Smooth muscle cell (in vitro differentiated cells): ENCODE data around the gene RADIL. TPM values are rescaled to one million over a fixed set of nuclear protein-coding genes. Genes with fewer than 3 reads are reported as not detected.

Experiments
- DNase-seq: peaks from one replicate; lab custom pipeline; 2025; ENCODE audit not compliant: unreplicated experiment; lab: John Stamatoyannopoulos, UW
- H2AFZ ChIP-seq: fragments of 200-600 bp; sonication (generic); 2 replicates; pipeline ENCODE4 v1.6.0; 2016; ENCODE audit warnings: antibody characterized with exemption, low read depth, mild to moderate bottlenecking
- H3F3A ChIP-seq: fragments of 200-600 bp; sonication (generic); 2 replicates; pipeline ENCODE4 v1.6.0; 2017; ENCODE audit warnings: antibody characterized with exemption, low read depth
- H3K27ac ChIP-seq: fragments of 200-600 bp; sonication (generic); 2 replicates; pipeline ENCODE4 v1.5.1; 2016; ENCODE audit warnings: low read depth, mild to moderate bottlenecking
- H3K27me3 ChIP-seq: fragments of 200-600 bp; sonication (generic); 2 replicates; pipeline ENCODE4 v1.6.1; 2016; ENCODE audit warnings: low read depth, mild to moderate bottlenecking
- H3K36me3 ChIP-seq: fragments of 200-600 bp; sonication (generic); 2 replicates; pipeline ENCODE4 v1.5.1; 2016; ENCODE audit warnings: low read depth
- H3K4me1 ChIP-seq: fragments of 200-600 bp; sonication (generic); 2 replicates; pipeline ENCODE4 v1.5.1; 2016; ENCODE audit warnings: low read depth
- H3K4me2 ChIP-seq: fragments of 200-600 bp; sonication (generic); 2 replicates; pipeline ENCODE4 v1.6.0; 2016; ENCODE audit warnings: mild to moderate bottlenecking
- H3K4me3 ChIP-seq: fragments of 200-600 bp; sonication (generic); 2 replicates; pipeline ENCODE4 v1.5.1; 2016; ENCODE audit warnings: mild to moderate bottlenecking
- H3K79me2 ChIP-seq: fragments of 200-600 bp; sonication (generic); 2 replicates; pipeline ENCODE4 v1.6.0; 2016; ENCODE audit warnings: low read depth, mild to moderate bottlenecking
- H3K9ac ChIP-seq: fragments of 200-600 bp; sonication (generic); 2 replicates; pipeline ENCODE4 v1.6.0; 2016; ENCODE audit warnings: low read depth
- H3K9me3 ChIP-seq: fragments of 200-600 bp; sonication (generic); replicated peaks from 2 replicates; pipeline ENCODE4 v1.5.1; 2016; ENCODE audit warnings: low read depth
- H4K20me1 ChIP-seq: fragments of 200-600 bp; sonication (generic); 2 replicates; pipeline ENCODE4 v1.6.0; 2016; ENCODE audit warnings: low read depth
- WGBS: methylation state at CpG from one replicate; pipeline ENCODE4 v1.1.7; 2016; ENCODE audit warnings: low lambda C conversion rate; 5-methylcytosine and 5-hydroxymethylcytosine counted together
- polyA plus RNA-seq: library from polyadenylated mRNA; unstranded; fragments of >200 nt; fragmentation: Nextera tagmentation; extraction: Ambion mirVana; gene quantifications from 2 replicates; pipeline ENCODE4 v1.2.1, GENCODE V29; 2016
- total RNA-seq: library from RNA; depleted of rRNA; stranded (reverse); fragments of >200 nt; gene quantifications from 2 replicates; pipeline ENCODE4 v1.2.3, GENCODE V29; 2014
- TF ChIP-seq, protein P1 (sequence below): fragments of 200-600 bp; sonication (generic); IDR thresholded peaks from 2 replicates; pipeline ENCODE4 v1.5.1; 2017; ENCODE audit warnings: borderline replicate concordance, mild to moderate bottlenecking, antibody characterized with exemption; ENCODE audit not compliant: insufficient read depth, poor library complexity, severe bottlenecking

Gene RADIL
- total and polyA plus RNA-seq, 2 experiments from 2014 or later = 4.7 to 10.7 TPM

DNA sequence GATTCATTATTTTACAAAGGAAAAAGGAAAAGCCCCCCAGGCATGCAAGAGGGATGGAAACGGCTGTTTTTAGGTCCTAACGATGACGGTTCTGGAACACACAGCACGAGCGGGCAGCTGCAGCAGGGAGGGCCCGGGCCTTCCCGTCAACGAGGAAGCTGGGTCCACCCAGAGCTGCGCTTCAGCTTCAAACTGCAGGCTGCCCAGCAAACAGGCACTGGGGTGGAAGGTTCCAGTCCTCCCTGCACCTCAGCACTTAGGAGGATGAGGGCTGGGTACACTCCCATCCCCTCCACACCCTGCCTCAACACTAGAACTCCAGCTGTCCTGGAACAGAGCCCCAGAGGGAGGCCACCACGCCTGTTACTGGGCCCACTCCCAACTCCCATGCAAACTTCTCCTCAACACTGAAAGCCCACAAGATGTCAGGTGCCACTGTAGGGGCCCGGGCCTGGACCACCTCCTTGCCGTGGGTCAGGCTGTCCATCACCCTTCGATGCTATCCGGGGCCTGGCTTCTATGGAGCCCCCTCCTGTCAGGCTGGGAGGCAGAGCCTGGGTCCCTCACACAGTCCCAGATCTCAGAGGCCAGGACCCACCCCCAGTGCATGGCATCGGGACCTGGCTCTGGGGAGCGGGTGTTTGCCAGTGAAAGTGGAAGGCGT, 54.7 kb downstream of the RADIL start:
- Histone ChIP-seq H3K9ac (no peak overlapping the region), H3K36me3 (no peaks in the 10 kb centered on the region), H3F3A (no peaks in the 10 kb centered on the region), H3K4me3 (no peak overlapping the region), H3K27ac (no peak overlapping the region), H3K79me2 (no peaks in the 10 kb centered on the region), H3K4me2 (no peak overlapping the region), H3K9me3 (no peaks in the 10 kb centered on the region), H4K20me1 (no peaks in the 10 kb centered on the region), H2AFZ (no peak overlapping the region), H3K27me3 (no peaks in the 10 kb centered on the region), H3K4me1 (no peaks in the 10 kb centered on the region)
- WGBS = 92% methylated on average over 17 of the region's 17 CpGs
- no peak for DNase-seq
- TF ChIP-seq, protein P1, sequence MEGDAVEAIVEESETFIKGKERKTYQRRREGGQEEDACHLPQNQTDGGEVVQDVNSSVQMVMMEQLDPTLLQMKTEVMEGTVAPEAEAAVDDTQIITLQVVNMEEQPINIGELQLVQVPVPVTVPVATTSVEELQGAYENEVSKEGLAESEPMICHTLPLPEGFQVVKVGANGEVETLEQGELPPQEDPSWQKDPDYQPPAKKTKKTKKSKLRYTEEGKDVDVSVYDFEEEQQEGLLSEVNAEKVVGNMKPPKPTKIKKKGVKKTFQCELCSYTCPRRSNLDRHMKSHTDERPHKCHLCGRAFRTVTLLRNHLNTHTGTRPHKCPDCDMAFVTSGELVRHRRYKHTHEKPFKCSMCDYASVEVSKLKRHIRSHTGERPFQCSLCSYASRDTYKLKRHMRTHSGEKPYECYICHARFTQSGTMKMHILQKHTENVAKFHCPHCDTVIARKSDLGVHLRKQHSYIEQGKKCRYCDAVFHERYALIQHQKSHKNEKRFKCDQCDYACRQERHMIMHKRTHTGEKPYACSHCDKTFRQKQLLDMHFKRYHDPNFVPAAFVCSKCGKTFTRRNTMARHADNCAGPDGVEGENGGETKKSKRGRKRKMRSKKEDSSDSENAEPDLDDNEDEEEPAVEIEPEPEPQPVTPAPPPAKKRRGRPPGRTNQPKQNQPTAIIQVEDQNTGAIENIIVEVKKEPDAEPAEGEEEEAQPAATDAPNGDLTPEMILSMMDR = no peak

DNA sequence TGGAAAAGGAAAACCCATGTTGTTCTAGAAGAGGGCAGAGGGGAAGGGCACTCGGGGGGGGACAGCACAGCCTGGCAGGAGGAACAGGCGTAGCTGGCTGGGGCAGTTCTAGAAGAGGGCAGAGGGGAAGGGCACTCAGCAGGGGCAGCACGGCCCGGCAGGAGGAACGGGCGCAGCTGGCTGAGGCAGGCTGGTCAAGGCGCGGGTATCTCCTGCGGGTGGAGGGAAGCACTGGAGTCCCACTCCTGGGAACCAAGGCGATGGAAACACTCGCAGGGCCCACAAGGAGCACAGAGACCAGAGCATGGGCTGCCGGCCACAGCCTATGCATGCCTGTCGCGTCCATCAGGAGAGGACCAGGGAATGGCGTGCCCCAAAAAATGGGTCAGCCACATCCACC, 58.4 kb downstream of the RADIL start:
- Histone ChIP-seq H3K79me2 (no peaks in the 10 kb centered on the region), H3K27ac (no peak overlapping the region), H3F3A (no peaks in the 10 kb centered on the region), H3K9me3 (no peaks in the 10 kb centered on the region), H3K27me3 (no peaks in the 10 kb centered on the region), H3K36me3 (no peaks in the 10 kb centered on the region), H4K20me1 (no peaks in the 10 kb centered on the region), H3K4me2 (no peak overlapping the region), H2AFZ (no peak overlapping the region), H3K4me3 (no peak overlapping the region), H3K4me1 (no peaks in the 10 kb centered on the region), H3K9ac (no peak overlapping the region)
- no peak for DNase-seq
- TF ChIP-seq, protein P1 = no peak
- WGBS = over 99% methylated on average over 9 of the region's 15 CpGs

DNA sequence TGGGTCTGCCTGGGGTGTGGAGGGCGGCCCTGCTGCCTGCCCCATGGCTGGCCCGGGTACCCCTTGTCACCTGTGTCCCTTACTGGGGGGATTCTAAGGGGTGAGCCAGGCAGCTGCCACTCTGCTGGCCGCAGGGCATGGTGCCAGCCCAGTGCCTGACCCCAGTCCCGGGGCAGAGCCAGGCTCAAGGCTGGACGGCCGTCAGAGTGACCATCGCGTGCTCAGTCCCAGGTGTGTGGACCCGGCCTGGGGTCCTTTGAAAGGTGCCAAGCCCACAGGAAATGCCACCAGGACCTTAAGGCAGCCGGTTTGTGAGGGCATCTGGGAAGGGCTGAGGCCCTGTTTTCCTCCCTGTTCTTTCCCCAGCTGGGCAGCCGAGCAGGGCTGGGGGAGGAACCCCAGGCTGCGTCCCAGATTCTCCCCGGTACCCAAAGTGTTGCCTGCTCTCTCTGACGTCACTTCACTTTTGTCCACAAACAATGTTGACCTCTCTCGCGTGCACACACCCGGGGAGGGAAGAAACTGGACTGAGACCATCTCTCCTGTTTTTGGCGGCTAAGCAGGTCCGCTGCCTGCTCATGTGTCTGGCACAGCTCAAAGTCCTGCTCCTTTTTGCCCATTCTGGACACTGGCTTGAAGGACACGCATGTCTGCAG, 59.3 kb downstream of the RADIL start:
- TF ChIP-seq, protein P1 = no peak
- Histone ChIP-seq H3K4me3 (no peak overlapping the region), H3K9me3 (no peaks in the 10 kb centered on the region), H3K79me2 (no peaks in the 10 kb centered on the region), H3F3A (no peaks in the 10 kb centered on the region), H3K9ac (no peak overlapping the region), H4K20me1 (no peaks in the 10 kb centered on the region), H3K27ac (no peak overlapping the region), H3K4me2 (no peak overlapping the region), H3K36me3 (no peaks in the 10 kb centered on the region), H3K27me3 (no peaks in the 10 kb centered on the region), H2AFZ (no peak overlapping the region), H3K4me1 (no peaks in the 10 kb centered on the region)
- DNase-seq = no peak
- 95% methylated on average over 20 of the region's 20 CpGs for WGBS
